Amniotic epithelial cell (primary cell): ENCODE measurements around the gene CD44.

ENCODE experiments used
- DNase-seq: peaks from one replicate; pipeline ENCODE4 v3.0.0-alpha.2; 2010; ENCODE audit warnings: low read depth

CD44 gene

DNA sequence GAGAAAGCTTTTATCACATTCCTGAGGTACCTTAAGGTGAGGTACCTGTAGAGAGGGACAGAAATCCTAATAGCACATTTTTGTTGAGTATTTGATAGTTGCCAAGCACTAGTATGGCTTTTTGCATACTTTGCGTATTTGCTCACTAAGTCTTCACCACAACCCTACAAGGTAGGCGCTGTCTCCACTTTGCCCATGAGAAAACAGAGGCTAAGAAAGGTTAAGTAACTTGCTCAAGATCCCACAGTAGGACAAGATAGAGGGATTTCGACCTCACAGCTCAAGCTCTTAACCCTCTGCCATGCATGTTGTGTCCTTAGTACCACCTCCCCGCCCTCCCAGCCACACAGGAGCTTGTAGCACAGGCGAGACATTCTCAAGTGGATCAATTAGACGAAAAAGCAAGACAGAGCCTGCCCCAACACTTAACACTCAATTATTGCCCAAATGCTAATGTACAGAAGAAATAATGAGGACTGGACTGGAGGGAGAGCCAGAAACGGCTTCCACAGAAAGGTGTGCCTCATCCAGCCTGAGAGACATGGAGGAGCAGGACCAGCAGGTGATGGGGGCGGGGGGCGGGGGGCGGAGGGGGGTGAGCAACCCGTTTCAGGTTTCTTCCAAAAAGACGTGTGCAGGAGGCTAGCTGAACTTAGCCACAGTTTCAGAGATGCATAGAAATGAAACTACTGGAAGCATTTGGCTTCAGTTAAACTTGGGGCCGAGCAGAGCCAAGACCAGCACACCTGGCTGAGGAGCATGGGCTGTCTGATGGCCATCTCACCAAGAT lies 26.7 kb upstream of the CD44 start:
- peak; percentile 89 for DNase-seq

DNA sequence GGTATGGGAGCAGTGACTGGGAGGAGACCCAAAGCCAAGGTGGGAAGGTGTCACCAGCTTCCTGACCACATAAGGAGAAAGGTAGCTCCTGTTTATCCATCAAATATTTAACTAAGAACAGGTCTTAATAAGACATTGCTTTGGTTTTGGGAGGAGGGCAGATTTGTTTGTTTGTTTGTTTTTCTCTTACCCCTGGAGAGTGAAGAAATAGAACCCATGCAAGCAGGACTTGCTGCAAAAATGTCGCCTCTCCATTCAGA lies 26.2 kb upstream of the CD44 start:
- DNase-seq: no peak

DNA sequence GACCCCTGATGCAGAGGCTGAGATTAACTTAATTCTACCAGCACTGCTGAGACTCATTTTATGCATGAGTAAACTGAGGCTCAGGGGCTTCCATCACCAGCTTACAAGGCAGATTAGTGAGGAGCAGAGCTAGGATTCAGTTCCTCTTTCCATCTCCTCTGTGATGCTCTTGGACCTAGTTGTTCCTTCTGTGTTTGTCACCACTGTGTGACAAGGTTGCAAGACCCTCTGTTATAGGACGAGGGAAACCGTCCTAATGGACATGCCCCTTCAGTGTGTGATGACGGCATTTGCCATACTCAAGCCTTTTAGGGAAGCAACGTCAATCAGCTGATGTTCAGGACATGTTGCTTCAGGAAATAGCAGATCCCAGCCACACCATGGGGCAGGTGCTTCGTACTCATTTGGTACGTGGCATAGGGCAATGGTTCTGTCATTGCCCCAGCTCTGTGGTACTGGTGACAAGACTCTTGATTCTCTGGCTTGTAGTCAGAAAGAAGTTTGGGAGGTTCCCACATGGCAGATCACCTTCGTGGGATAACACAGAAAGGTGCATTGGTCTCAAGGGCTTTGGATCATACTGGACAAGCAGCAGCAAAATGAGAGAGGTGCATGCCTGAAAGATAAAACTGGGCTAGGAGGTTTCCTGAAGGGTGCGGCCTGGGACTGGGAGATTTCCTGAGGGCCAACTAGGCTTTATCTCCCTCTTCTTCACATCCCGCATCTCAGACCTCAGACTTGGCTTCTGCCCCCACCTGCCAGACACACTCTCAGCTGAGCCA lies 23.9 kb upstream of the CD44 start:
- DNase-seq: no peak

DNA sequence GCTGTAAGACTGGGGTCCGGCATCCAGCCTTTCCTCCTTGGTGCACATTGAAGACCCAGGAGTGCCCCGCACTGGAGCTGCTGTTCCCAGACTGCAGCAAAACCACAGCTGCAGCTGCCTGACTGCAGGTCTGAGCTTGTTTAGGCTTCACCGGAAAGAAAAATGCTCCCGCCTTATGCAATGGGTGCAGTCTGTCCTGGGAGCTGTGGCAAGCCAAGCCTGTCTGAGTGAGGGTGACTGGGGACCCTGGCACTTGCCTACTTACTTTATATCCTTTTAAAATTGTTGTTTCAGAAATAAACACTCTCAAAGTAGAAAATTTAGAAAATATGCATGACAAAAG lies 23.3 kb upstream of the CD44 start:
- DNase-seq: no peak

DNA sequence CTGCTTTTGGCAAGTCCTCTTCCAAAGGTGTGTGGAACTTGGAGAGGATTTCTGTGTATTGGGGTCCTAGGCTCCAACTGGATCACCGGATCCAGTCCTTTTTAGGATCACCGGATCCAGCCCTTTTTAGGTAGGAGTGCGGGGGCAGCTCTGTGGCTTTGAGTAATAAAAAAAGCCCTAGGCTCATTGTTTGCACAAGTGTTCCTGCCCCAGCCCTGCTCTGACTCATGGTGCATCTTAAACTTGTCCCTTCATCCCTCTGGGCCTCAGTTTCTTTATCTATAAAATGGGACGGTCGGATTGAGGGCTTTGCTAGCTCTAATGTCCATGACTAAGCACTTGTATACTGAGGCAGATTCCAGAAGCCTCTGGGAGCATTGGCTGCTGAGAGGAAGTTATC lies 22.7 kb upstream of the CD44 start:
- no peak for DNase-seq

DNA sequence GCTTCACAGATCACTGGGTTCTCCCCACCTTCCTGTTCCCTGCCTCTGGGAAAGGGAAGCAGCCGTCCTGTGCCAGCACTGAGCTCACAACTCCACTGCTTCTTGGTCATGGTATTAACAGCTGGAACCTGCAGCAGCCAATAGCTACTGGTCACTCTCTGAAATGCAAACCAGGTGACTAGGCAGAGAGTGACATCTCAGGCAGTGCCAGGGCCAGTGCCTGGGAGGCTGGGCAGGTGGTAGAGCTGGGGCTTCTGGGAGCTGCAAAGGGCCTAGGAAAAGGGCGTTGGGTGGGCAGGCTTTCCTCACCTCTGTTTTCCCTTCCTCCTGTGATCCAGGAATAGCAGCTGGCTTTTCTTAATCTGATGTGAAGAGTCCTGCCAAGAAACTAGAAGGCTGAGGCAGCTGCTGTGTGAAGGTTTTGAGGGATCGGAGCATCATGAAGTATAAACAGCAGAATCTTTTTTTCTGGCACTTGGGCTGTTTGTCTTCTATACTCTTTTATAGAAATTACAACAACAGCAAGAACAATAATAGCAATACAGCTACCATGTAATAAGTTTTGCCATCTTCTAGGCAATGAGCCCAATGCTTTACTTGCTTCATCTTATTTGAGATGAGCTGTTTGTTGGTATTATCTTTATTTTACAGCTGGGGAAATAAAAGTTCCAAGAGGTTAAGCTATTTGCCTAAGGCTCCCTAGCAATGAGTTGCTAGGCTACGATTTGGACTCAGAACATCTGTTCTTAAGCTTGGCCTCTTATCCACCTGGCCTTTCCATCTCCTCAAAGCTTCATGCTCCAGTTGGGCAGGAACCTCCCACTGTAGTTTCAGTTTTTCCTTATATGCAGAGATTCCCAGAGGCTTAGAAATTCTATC lies 22.0 kb upstream of the CD44 start:
- DNase-seq: peak; percentile 41

DNA sequence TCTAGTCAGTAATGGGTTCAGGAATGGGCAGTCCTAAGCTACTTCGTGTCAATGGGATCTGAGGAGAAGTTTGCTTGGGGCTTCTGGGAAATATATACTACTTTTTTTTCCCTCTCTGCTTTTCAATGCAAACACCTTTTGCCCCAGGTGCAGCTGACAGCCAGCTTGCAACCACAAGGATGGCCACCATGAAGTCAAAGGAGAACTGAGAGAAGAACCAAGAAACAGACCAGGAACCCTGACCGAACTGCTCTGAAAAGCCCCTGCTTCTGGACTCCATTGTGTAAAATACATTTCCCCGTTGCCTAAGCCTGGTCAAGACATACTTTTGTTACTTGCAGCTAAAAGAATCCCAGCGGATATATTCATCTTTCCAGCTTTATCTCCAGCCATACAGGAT lies 20.1 kb upstream of the CD44 start:
- no peak for DNase-seq

DNA sequence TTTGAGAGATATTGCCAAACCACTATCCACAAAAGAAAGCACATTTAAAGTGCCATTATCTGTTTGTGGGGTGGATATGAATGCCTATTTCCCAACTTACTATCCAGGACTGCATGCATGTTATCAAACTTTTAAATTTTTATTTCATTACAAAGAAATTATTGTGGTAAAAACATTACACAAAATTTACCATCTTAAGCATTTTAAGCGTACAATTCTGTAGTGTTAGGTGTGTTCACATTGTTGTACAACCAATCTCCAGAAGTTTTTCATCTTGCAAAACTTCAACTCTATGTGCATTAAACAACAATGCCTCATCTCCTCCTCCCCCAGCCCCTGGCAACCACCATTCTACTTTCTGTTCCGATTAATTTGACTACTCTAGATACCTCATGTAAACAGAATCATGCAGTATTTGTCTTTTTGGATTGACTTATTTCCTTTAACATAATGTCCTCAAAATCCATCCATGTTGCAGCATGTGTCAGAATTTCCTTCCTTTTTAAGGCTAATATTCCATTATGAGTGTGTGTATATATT lies 17.6 kb upstream of the CD44 start:
- peak; percentile 76 for DNase-seq

DNA sequence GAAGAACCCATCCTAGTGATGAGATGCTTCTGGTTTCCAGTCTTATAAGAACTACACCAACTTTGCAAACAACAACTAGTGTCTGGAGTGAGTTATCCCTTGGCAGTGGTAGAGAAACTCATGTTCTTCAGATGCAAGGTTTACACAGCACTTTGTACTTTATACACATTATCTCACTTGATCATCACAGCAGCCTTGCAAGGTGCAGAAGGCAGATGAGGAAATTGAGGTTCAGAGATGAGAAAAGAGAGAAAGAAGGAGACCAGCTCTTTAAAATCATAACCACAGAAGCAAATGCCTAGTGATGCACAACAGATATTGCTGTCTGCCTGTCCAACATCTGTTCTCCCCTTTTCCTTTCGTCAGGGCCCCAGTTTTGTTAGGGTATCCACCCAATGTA lies 16.7 kb upstream of the CD44 start:
- no peak for DNase-seq

DNA sequence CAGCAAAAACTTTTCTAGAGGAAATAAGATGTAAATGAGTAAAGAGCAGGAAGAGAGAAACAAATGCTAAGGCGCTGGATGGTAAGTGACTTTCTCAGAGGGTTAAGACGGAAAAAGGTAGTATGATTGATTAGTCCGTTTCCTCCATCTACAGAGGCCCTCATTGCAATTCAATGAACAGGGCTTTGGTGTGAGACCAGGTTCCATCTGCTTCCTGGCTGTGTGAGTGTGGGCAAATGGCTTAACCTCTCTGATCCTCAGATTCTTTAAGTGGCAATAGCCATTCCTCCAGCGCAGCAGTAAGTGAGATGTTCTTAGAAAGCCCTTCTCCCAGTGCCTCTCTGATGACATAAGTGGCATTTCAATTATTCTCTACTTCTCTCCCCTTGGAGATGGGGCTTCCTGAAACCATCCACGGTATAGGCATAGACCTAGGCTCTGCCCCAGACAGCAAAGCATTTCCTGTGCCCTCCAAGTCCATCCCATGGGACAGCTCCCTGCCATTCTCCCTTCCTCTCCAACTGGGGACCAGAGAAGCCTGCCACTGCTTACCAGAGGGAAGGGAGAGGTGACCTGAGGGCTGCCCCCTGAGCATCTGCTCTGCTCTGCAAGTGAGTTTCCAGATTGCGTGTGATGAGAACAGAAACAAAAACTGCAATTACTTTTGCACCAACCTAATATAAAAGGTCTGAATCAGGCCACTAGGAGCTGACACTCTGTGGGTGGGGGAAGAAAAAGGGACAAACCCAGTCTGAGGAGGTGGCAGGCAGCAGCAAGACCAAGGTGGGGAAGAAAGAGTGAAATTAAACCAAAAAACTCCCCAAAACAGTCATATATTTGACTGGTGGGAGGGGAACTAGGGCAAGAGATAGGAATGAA lies 12.7 kb upstream of the CD44 start:
- no peak for DNase-seq

DNA sequence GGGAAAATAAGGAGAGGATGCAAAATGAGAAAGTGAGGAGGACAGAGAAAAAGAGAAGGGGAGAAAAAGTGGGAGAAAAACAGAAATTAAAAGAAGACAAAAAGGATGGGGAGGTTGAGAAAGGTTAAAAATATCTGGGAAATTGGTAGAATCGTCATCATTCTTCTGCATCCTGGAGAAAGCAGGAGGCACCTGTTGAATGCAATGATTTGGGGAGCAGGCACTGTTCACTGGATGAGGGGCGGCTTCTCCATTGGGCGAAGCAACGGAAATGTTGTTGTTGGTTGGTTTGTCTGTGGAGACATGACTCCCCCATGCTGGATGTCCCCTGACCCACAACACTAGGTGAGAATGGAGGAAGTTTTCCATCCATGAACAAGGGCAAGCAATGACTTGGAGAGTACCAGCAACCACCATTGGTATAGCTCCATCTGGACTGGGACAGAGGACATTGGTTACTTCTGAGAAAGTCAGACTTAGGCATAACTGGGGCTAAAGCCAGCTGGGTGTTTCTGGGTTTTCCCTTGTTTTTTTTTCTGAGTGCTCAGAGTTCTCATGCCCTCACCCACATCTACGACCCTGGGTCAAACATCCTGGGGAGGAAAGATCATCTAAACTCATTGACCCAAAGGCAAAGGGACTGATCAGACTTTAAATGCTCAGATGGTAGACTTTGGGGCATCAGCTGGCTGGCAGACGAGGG lies 11.9 kb upstream of the CD44 start:
- DNase-seq: no peak

DNA sequence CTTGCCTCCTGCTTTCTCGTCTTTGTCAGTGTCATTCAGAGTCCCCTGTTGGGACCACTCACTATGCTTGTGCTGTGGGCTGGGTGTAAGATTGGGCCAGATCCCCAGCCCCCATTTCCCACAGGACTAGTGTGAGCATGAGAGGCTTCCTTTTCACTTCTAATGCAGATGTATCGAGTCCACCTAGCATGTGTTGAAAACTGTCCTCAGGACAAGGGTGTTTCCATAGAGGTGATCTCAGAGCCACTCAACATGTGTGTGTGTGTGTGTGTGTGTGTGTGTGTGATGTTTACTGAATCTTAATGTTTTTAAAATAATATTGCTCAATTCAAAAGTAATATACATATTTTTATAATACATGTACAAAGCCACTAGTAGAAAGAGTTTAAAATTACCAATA lies 11.4 kb upstream of the CD44 start:
- no peak for DNase-seq

DNA sequence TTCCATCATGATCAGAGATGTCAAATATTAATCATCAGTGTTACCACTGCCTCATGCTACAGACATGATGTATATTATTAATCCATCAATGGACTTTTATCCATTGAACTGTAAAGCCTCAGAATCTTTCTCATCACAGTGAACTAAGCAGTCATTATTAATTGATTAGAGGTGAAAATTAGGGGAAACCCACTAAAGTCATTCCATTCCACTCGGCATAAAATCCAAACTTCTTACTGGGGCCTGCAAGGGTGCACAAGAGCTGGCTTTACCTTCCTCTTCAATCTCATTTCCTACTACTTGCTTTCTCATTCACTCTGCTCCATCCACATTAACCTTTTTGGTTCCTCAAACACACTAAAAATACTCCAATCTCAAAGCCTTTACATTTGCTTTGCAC lies 7.9 kb upstream of the CD44 start:
- no peak for DNase-seq

DNA sequence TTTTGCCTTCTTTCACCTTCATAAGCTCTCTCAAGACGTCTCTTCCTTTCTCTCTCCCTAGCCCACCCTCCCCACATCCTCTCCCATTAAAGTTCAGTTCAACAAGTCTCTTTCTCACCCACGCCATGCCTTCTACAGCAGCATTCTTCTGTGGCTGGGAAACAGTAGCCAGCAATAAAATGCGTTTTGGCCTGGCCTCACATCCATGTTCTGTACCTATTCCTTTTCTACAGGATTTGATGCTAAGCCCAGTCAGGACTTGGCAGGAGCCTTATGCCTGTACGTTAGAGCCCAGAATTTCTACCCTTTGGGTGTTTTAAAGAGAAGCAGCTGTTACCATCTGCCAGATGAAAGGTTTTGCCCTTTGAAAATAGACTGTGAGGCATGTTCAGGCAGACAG lies 7.1 kb upstream of the CD44 start:
- DNase-seq: no peak

DNA sequence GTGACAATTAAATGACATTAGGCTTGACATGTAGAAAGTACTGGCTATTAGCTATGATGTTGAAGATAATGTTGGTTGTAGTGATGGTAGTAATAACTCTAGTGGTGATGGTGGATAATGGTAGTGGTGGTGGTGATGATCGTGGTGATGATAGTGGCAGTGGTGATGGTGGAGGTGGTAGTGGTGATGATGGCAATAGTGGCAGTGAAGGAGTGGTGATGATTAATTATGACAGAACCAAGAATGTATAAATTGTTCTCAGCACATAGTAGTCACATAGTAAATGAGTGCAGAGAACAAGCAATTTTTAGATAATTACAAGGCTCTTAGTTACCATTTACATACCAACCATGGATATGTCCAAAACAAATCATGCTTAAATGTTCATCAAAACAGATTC lies 5.3 kb upstream of the CD44 start:
- no peak for DNase-seq

DNA sequence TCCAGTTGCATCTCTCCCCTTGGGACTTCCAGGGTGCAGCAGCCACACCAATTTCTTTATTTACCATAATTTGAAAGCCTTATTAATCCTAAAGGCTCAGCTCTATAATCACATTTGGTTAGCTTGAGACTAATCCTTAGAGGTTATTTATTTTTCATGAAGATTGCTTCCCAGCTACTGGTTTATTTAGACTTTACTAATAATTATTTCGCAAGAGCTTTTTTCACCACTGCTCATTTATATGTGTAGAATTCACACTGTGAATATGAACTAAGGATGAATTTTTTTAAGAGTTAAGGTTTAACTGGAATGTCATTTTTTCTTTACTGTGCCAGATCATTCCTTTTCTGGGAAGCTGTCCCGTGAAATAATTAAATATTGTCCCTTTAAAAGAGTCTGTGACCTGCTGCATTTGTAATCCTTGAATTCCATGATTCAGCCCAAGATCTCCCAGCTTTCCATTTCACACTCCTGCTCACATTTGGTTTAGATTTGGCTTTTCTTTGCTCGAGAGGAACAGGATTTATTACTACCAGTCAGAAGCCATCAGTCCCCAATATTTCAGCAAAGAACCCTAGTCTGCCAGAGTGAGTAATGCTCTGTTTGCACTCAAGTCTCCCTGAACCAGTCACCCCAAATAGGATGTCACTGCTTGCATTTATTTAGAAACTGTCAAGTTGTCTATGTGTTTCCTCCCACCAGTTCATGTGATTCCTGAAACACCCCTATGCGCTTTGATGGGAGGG lies 4.4 kb upstream of the CD44 start:
- no peak for DNase-seq

DNA sequence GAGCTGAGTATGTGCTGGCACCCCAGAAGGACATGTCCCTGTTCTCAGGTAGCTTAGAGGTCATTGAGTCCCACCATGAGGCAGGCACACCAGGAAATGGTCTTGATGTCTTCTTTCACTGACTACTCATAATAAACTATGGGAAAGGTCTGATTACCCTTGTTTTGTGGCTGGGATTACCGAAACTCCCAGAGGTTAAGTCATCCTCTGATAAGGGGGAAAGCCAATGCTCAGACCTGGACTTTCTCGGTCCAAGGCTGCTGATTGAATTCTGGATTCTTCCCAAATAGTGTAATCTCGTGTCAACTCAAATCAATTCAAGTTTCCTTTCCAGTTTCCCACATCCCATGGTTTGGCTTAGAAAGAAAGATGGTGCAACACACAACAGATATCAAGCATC lies 3.7 kb upstream of the CD44 start:
- peak; percentile 91 for DNase-seq

DNA sequence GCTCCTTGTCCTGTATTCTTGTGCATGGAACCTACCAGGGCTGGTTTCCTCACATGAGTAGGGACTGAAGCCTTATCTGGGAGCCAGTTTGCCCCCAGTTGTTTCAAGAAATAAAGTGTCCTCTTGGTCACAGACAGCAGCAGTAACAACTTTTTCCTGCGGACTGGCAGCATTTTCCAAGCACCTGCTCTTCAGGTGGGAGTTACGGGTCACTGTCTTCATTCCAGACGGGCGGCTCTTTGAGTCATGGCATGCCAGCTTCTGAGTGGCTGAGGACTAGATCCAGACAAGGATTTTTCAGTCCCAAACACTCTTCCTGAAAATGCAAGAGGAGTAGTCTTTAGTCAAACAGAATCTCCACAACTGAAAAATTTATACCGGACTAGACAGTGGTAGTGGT lies 2.7 kb upstream of the CD44 start:
- DNase-seq: no peak

DNA sequence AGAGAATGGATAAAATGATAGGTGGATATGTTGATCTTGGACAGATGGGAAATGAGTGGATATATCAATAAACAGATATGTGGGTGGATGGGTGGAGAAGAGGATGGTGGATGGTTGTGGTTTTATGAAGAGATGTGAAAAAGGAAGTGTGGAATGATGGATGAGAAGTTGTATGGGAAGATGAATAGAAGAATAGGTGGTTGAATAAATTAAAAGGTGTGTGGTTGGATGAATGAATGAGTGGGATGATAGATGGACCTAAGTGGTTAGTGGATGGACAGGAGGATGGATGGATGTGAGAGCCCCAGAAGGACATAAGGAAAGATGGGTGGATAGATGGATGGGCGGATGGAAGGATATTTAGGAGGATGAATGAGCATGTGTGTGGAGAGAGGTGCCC lies 913 bp upstream of the CD44 start:
- no peak for DNase-seq

DNA sequence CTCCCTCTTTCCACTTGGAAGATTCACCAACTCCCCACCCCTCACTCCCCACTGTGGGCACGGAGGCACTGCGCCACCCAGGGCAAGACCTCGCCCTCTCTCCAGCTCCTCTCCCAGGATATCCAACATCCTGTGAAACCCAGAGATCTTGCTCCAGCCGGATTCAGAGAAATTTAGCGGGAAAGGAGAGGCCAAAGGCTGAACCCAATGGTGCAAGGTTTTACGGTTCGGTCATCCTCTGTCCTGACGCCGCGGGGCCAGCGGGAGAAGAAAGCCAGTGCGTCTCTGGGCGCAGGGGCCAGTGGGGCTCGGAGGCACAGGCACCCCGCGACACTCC lies 397 bp upstream of the CD44 start:
- no peak for DNase-seq
